Hypothalamus (tissue), 51 donors: ENCODE results near the gene ATOSB.
A peak's percentile ranks its signal among the peaks of the same experiment; 100 is the strongest.
"Not testable (repeated sequence)": the region's sequence is repeated elsewhere in the genome, so short reads cannot be mapped to it uniquely, and the experiment has no call there.

Experiments used
- DNase-seq, 51 donors: peaks; one replicate each; lab custom pipeline; 2025; lab: John Stamatoyannopoulos, UW

The ATOSB gene, protein sequence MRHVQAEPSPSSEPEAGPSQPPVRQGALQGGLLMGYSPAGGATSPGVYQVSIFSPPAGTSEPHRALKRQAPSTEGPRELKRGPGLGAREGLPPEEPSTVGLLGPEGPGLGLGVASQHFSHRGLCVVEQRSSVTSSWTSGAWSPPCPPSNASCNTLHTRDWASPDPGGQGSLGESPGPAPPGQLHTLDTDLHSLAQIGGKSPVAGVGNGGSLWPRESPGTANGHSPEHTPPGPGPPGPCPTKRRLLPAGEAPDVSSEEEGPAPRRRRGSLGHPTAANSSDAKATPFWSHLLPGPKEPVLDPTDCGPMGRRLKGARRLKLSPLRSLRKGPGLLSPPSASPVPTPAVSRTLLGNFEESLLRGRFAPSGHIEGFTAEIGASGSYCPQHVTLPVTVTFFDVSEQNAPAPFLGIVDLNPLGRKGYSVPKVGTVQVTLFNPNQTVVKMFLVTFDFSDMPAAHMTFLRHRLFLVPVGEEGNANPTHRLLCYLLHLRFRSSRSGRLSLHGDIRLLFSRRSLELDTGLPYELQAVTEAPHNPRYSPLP

DNA sequence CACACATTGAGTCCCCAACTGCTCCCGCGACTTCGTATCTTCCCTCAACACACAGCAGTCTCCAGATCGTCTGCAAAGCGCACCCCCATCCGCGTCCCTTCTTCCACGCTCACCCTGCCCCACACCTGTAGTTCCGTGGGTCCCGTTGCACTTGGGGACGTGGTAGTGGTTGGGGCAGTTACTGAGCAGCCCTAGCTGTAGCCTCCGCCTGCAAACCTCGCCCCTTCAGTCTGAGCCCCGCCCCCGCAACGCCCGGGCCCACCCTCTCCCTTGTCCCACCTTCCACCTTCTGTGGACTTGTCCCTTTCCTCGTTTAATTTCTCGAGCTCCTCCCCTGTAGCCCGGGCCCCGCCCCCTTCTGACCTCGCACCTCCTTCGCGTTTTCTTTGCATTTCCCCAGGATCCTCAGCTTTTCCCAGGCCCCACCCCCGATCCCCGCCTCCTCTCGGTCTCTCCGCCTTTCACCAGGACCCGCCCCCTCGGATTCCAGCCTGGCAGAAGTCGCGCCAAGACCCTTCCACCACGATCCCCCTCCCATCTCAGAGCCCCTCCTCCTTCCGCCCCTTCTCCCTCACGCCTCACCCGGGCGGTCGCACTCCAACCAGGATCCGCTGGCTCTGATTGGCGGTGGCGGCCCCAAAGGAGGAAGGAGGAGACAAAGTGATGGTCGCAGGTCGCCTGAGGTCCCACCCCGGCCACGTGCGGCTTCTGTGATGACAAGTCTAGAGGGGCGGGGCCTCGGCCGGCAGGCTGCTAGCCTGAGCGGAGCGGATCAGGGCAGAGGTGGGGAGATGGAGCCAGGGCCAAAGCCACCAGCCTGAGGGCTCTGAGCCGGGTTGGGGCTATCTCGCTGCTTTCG lies at the start of gene ATOSB:
Gene ATOSB (minus strand): TSS at position 183 of the 859 bp plus-strand sequence. CDS start 7,588 bp downstream, outside the sequence.
- DNase-seq: peak; percentile 27 to 98 (median 88)

DNA sequence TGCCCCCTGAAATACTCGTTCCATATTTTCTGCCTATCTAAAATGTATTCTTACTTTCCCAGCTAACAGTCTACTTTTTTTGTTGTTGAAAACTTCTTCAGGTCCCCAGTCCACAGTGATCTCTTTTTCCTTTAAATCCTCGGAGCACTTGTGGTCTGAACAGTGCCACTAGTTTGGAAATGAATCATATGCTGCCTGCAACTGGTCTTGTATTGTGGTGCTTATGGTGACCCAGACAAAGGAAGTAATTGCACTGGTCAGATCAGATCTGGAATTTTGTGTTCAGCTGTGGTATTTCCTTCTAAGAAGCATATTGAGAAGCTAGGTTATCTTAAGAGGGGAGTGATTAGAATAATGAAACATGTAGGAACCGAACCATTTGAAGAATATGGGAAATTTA lies 49.0 kb upstream of the ATOSB start:
- no peak for DNase-seq

DNA sequence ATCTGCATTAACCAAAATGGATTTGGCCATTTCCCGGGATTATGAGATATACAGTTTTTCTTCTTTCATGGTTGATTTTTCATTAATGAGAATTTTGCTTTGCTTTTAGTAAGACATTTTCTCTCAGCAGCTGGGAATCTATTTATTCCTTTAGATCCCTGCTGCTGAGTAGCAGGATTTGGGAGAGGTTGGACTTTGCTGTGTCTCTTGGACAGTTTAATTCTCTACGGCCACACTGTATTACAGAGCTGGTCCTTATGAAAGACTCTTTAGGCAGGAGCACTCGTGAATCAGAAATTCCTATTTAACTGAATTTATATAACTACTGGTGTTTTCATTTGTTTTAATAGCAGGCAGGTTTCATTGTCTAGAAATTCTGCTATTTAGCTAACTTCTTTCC lies 47.8 kb upstream of the ATOSB start:
- DNase-seq: no peak

DNA sequence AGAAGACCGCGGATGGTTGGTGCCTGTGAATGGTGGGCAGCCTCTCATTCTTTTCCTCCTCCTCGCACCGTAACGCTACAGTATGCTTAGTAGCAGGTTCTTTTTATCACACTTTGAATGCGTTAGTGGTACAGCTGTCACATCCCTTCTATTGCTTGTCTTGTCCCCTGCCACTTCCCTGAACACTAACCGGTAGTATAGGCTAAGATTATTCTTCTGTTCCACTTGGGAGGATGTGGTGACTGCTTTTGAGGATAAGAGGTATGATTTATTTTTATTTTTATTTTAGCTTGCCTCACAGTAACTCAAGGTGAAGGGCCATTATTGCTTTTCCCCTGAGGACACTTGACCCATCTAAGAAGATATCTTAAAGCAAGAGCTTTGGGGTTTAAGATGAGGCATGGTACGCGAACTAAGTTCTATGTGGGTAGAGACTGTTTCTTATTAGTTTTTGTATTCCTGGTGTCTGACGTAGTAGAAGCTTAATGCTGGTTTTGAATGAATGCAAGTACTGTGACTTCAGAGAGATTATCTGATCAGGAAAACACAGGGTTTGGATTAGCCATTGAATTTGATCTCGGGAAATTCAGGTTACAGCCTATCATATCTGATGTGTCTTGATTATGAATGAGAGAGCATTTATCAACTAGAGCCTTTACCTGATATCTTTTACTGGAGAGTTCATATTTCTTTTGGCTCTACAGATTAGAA lies 47.1 kb upstream of the ATOSB start:
- DNase-seq: peak in 3 of 51 donors; percentile 11 to 62 (median 27)

DNA sequence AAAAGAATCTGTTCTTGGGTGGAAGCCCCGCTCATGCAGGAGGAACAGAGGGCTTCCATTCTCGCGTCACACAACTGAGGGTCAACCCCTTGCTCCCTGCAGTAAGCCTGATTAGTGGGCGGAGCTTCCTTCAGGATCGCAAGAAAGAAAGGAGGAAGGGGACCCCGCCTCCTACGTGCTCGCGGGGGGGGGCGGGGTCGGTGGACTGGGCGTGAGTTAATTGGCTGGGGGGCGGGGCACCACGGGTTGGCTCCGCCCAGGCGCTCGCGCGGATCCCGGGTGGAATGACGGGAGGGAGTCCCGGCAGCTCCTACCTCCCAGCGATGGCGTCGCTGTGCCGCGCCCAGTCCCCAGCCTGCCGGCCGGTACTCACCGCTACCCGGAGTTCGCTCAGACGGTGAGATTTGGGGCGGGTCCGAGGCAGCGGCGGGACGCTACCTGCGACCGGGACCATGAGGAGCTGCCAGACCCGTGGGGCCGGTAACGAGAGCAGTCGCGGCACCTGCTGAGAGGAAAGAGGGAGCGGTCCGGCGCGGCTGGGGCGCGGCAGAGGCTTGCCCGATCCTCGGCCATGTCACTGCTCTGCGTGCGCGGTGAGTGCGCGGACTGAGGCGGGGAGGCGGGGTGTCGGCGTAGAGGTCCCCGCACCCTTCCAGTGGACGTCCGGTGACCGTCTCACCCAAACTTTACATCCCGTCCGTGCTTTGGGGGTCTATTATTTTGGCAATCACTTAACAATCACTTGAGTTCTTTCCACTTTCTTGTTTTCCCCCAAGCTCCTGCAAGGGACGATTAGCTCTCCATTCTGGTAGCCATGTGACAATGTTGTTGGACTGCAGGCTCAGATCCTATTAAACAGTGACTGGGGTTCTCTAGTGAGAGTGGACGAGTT lies 46.3 kb upstream of the ATOSB start, which contains the start of gene UNC13B:
Gene UNC13B (plus strand): TSS at position 297 of the 892 bp plus-strand sequence. CDS start 275 bp downstream, at position 572.
- DNase-seq: peak; percentile 59 to 97 (median 89)

DNA sequence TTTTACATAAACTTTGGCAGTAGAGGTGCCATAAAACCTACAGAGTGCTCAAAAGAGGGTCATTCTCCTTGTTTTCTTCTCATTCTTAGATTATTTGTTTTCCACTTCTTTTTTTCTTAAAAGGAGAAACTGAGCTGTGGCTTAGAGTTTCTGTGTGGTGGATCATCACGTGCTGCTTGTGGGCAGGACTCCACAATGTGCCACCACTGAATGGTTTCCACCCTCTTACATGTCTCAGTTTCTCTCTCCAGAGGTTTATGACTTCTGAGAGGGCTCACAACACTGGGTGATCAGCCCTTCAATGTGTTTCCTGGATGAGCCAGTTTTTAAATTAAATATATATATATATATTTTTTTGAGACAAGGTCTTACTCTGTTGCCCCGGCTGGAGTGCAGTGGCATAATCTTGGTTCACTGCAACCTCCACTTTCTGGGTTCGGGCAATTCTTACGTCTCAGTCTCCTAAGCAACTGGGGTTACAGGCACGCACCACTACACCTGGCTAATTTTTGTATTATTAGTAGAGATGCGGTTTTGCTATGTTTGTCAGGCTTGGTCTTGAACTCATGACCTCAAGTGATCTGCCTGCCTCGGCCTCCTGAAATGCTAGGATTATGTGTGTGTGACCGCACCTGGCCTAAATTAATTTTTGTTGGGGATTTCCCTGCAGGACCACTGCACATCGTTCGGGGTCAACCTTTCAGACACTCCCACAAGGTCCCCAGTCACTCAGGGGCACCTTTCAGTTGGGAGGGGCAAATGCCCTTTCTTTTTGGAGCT lies 43.0 kb upstream of the ATOSB start:
- DNase-seq: no peak

DNA sequence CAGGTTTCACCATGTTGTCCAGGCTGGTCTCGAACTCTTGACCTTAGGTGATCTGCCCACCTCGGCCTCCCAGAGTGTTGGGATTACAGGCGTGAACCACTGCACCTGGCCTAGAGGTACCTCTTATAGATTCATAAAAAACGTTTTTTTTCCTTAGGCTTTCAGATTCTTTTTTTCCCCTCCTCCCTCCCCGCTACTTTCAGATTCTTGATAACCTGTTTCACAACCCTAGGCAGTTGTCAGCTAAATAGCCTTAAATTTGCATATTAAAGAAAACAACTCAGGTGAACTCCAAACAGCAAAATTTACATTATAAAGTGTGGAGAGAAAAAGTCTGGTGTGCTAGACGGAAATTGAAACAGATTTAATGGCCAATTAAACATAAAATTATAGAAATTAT lies 42.2 kb upstream of the ATOSB start:
- DNase-seq: not testable (repeated sequence)

DNA sequence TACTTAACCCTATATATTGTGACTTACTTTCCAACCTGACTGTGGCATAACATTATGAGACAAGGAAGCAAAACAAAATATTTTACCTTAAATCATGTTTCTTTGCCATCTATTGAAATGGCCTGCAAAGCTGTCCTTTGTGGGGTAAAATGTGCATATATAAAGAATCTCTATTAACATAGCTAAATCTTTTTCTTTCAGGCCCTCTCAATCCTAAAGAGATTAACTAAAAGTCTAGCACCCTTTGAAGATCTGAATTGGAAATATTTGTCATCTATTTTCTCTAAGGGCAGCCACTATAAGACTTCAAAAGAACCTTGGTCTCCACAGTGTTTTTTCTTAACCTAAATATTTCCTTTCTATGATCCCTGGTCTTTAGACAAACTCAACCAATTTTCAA lies 41.1 kb upstream of the ATOSB start:
- DNase-seq: no peak

DNA sequence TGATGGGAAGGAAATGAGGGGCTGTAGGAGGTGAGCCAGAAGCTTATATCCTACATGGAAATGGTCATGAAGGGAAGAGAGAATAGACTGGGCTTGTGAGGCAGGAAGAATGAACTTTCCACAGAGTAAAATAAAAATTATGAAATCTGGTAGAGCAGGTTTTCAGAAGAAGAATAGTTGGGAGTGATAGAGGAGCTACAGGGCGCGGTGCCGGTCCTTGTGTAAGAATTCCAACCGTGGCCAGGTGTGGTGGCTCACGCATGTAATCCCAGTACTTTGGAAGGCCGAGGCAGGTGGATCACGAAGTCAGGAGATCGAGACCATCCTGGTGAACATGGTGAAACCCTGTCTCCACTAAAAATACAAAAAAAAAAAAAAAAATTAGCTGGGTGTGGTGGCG lies 37.3 kb upstream of the ATOSB start:
- DNase-seq: no peak

DNA sequence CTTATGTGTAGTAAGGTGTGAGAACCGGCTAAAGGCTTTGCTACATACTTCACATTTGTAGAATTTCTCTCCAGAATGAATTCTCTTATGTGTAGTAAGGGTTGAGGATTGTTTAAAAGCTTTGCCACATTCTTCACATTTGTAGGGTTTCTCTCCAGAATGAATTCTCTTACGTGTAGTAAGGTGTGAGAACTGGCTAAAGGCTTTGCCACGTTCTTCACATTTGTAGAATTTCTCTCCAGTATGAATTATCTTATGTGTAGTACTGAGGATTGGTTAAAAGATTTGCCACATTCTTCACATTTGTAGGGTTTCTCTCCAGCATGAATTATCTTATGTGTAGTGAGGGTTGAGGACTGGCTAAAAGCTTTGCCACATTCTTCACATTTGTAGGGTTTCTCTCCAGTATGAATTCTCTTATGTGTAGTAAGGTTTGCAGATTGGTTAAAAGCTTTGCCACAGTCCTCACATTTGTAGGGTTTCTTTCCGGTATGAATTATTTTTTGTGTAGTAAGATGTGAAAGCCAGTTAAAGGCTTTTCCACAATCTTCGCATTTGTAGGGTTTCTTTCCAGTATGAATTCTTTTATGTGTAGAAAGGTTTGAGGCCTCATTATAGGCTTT lies 32.4 kb upstream of the ATOSB start:
- not testable (repeated sequence) for DNase-seq

DNA sequence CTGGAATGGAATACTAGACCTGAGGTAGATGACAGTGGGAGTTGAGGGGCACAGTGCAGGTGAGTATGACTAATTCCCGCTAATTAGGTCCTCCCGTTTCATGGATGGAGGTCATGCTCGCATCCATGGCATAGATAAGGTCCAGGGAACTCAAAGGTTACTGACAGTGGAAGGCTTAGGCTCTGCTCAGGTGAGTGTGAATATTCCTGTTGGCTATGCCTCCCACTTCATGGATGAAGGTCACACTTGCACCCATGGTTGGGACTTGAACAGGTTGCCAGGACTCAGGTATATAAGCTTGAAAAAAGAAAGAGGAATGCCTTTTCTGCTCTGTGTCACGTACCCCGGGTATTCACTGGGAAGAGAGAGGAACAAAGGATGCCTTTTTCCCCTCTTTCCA lies 26.4 kb upstream of the ATOSB start:
- no peak for DNase-seq

DNA sequence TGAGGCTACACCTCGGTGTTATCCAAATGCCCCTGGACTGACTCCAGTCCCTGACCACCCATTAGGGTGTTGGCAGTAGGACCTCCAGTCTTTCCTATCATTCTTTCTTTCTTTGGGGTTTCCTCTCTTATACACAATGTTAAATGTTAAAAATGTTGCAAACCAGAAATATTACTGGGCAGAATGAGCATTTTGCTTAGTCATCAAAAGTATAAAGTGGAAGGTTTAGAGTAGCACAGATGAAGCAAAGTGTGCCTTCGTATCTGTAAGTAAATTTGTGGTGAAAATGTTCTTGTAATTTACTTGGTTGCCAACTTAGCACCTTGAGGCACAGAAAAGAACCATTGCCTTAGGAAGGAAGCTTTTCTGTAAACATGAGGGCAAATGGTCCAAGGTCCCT lies 24.4 kb upstream of the ATOSB start:
- DNase-seq: no peak

DNA sequence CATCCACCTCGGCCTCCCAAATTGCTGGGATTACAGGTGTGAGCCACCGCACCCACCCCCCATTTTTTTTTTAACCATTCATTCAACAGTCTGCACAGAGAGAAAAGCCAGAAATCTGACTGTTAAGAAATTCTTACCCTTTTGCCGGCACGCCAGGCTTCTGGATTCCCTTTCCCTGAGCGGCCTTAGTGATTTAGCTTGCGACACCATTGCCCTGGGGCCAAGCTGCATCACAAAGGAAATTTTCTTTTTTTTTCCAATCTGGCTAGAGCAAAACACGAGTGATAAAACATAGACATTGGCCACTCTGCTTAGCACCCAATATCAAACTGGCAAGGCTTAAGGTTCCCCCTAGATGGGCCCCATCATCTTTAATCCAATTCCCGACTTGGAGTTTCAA lies 21.2 kb upstream of the ATOSB start:
- no peak for DNase-seq

DNA sequence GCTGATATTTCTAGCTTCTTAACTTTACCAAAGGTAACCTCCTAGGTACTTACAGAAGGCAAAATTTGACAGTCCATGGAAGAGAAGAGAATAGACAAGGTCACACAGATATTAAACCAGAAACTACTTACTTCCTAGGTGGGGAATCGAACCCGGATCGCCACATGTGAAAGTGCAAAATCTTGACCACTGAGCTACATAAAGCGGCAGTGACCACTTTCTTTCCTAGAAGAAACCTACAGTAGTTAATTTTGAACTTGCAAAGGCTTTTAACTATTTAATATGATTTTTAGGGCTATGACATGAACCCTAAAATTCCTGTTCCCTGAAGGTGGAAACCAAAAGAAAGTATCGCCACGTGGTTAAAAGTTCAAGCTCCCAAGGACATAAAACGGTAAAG lies 20.3 kb upstream of the ATOSB start:
- no peak for DNase-seq

DNA sequence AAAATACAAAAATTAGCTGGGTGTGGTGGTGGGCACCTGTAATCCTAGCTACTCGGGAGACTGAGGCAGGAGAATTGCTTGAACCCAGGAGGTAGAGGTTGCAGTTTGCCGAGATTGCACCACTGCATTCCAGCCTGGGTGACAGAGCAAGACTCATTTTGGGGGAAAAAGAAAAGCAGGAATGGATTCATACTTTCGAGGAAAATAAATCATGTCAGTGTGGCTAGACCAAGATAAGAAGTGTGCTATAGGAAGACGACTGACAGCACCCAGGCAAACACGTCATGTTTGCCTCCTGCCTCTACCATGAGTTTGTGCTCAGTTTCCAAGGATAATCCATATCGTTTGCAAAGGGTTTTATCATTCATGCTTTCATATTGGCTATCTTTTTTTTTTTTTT lies 19.3 kb upstream of the ATOSB start:
- no peak for DNase-seq

DNA sequence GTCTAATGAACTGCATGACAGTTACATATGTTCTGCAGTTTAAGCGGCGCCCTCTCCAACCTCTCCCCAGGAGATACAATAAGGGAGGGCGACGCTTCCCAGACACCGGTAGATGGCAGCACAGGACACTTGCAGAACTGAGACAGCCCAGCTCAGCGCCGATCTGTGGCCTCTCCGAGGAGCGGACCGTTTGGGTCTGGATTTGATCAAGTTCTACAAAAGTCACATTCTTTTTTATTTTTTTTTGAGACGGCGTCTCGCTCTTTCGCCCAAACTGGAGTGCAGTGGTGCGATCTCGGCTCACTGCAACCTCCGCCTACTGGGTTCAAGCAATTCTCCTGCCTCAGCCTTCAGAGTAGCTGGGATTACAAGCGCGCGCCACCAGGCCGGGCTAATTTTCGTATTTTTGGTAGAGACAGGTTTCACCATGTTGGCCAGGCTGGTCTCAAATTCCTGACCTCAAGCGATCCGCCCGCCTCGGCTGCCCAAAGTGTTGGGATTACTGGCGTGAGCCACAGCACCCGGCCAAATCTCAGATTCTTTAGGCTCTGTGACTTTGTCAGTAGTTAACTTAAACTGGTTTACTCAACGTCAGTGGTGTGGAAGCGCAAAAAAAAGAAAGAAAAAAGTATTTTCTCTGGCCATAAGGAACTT lies 1.4 kb upstream of the ATOSB start:
- DNase-seq: peak in 49 of 51 donors; percentile 39 to 92 (median 79)

DNA sequence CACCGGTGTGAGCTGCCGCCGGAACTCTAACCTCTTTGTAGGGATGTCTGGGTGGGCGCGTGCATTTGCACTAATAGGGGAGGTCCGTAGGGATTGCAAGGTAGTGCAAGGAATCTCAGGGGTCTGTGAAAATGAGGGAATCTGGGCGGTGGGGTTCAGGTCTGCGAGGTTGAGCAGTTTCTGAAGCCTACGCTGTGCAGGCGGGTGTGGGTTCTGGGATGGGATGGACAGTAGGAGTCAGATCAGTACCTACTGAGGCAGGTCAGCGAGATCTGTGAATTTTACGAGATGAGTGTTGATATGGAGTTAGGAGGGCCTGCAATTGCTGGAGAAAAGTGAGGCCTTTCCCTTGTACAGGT lies 856 bp upstream of the ATOSB start:
- peak in 3 of 51 donors; percentile 43 to 56 (median 52) for DNase-seq
